Activated T-cell treated with anti-CD3 and anti-CD28 coated beads, Interleukin-2, amount 50 U/mL, for 48 hours (primary cell): ENCODE measurements around the gene HOXA6.

Experiments
- DNase-seq, 2 experiments: peaks; one replicate each; pipeline ENCODE4 v3.0.0-alpha.2; 2020

HOXA6 gene

DNA sequence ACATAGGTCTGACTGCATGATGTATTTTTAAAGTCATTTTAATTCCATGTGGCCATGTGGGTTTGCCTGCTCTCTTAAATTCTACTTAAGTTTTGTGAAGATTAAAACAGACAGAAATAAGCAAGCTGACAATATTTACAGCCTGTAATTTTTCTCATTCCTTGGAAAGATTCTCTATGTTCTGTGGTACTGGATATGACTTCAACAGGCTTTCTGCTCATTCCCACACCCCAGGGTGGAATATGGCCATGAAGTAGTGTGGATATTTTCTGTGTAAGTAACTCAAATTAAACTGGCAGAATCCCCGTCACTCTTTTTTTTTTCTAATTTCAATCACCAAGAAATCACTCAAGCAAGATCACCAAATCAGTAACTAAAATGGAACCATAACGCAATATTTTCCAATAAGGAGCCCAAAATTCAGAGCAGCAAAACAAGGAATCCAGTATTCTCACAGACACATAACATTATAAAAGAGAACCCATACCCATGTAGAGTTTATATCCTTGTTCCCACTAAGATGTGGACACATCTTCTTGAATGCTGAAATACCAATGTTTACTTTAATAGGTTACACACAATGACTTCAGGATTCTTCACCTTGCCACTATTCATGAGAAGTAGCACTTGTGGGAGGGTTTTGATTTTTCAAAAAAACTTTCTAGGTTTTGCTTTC is 9.8 kb downstream of the HOXA6 start:
- DNase-seq = no peak

DNA sequence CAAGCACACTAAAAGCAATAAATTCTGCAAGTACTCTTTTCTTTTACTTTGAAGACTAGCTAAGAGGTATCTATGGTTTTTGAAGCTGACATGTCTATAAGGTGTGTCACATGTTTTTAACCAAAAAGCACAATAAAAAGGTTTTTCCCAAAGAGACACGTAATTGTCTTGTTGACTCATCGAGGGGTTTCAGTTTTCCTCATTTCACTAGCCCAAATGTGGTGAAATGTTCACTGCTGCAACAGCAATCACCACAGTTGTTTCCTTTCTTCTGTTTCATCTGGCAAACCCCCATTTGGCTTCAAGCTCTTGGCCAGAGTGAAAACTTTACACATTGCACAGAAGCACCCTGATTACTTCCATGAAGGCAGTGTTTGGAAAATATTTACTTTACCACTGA is 13.2 kb downstream of the HOXA6 start:
- DNase-seq = no peak

DNA sequence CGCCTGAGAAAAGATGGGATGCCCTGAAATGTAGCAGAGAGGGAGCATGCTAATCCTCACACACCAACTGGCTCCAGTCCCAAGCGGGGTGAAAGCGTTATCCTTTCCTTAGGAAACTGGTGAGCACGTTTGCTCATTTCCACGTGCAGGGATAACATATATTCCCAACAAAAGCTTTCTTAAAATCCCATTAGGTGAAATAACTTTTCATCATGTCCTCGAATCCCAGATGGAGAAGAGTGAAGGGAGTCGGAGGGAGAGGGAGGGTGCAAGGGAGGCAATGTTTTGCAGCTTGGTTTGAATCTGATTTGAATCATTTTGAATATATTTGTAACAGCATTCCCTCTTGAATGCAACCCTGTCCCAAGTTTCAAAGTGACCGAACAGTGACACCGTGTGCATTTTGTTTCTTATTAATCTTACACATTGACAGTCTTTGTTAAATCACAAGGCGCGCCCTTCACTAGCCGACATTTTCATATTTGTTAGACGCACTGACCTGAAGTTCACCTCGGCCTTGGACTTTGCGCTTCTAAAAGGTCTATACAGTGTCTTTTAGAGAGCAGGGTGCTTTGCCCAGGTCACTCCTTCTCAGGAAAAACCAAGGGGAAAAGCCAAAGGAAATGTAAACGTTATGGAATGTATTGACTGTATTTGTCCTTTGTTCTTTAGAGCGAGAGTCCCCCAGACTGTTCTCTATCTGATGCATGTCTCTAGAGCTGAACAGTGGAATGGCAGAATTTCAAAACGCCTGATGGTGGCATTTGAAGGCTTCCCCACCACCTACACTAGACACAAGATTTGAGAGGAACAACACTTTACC is 14.0 kb downstream of the HOXA6 start:
- DNase-seq = no peak

DNA sequence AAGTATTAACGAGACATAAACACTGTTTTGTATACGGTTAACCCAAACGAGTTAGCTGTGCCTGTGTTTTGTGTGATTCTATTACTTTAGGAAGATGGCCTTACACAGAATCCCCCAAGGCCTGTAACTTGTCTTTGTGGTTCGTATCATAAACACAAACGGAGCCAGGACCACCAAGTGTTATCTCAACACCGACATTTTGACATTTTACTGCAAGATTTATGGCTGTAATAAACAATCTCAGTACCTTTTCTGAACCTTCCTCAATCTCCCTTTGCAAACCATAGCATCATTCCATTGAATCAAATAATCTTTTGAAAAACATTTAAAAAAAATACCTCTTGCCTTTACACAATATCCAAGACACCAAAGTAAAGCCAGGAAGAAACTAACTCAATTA is 14.6 kb downstream of the HOXA6 start:
- no peak for DNase-seq

DNA sequence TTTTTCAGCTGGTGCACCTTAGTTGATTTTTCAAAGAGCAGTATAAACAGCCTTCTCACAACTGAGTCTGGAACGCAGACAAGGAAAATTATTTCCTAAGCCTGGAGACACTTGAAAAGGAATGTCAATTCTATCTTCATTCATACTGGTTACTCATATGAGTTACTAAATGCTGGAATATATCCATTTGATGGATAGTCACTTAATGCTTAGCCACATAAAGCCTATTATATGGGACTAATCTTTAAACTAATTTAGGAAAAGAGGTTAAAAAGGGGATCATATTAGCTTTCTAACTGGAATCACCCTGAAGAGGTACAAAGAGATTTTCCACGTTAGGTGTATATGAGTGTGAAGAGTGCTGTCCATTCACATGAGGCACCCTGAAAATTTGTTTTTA is 15.4 kb downstream of the HOXA6 start:
- DNase-seq = no peak

DNA sequence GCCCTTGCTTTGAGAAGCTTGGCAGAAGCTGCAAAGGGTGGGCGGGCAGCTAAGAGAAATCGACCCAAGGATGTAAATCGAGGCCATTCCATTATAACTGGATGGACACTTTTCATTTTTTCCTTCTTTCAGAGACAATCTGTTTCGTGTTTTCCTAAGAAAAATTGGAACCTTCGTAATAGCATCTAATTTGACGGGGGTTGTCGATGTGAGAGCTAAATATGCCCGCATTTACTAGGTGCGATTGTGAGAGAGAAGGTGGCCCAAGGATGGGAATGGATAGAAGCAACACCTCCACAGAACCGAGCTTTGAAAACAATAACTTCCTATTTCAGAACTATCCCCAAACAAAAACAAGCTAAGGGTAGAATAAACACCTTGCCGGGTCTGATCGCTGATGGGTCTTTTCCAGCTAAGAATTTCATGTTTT is 16.2 kb downstream of the HOXA6 start:
- no peak for DNase-seq

DNA sequence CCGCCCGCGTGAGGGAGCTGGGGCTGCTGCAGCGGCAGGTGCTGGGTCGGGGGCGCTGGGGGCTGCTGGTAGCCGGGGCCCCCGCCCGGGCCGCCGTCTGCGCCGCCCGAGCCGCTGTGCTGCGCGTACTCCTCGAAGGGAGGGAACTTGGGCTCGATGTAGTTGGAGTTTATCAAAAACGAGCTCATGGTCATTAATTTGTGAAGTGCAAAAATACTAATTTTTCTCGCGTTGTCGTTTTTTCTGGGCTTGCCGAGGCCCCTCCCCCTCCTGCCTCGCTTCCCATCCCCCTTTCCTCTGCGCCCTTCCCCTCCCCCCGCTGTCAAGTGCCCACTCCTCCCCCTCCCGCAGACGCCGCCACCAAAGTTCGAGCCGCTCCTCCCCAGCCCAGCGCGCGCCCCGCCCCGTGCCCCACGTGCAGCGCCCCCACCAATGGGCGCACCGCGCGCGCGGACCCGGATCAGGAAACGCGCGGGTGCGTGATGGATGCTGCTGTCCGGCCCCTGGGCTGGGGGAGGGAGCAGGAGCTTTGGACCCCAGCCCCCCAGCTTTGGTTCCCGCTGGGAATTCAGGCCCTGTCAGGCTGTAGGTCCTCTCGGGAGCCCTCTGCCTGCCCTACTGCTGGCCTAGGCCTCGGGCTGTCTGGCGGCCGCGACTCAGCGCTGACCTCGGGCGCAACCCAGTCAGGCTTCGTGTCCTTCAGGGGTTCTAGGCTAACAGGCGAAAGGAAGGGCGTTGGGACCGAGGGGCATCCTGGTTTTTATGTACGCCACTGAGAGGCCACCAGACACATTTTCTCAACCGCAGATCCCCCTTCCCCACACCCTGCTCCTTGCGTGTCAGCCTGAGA is 16.8 kb downstream of the HOXA6 start, which contains the start of gene HOXA4:
Gene HOXA4, minus strand, starts transcription at position 218 of the 850 bp plus-strand sequence. Its CDS starts 24 bp downstream, at position 194.
- DNase-seq = peak; percentile 73 to 82

DNA sequence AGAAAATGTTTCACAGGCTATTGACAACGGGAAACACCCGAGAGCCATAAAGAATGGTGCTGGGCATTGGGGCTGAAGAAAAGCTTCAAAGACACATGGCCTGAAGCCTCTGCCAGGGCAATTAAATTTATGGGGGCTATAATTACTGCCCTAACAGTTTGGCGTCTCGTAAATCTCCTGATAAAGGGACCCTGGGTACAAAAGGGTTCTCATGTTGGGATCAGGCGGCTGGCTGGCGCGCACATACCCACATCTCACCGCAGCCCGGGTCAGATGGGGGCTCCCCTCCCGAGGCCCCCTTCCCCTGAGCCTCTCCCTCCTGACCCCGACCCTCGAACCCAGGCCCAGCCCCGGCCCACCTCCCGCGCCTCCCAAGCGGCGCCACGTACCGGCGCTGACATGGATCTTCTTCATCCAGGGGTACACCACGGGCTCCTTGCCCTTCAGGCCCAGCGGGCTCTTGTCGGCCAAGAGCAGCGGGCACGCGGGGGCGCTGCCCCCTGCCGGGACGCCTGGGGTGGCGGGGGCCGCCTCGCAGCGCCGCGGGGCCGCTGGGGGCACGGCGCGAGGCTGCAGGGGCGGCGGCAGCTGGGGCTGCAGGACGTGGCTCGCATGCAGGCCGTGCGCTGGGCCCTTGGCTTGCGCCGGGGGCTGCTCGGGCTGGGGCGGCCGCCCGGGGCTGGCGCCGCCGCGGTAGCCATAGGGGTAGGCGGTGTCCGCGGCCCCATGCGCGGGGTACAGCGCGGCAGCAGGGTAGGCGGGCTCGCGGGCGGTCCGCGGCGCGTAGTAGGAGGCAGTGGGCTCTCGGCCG is 17.6 kb downstream of the HOXA6 start:
- DNase-seq = no peak

DNA sequence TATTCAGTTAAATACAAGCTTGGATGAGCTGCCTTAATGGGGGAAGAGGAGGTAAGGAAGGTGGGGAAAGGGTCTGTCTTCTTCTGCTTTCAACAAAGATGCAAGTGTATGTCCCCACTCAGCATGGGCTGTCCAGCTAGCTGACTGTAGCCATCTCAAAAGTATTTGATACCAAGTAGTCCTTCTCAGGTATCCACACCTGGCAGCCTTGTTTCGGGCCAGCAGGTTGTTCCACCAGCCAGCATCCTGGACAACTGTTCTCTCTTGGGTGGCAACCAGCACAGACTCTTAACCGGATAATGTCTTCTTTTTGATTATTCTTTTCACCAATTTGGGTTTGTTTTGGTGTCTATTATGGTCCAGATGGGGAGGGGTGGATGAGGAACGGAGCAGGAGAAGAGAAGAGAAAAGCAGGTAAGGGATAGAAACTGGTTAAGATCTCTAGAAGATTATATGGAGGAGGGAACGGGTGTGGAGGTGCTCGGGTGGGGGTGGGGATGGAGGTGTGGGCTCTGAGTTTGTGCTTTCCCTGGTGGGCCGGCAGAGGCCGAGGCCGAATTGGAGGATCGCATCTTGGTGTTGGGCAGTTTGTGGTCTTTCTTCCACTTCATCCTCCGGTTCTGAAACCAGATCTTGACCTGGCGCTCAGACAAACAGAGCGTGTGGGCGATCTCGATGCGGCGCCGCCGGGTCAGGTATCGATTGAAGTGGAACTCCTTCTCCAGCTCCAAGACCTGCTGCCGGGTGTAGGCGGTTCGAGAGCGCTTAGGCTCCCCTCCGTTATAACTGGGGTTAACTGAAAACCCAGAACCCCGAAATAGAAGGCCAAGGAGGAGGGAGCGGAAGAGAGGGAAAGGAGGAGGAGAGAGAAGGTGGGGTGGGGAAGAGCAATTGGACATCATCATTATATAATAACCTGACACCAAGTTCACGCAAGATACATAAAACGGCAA is 18.5 kb downstream of the HOXA6 start:
- no peak for DNase-seq

DNA sequence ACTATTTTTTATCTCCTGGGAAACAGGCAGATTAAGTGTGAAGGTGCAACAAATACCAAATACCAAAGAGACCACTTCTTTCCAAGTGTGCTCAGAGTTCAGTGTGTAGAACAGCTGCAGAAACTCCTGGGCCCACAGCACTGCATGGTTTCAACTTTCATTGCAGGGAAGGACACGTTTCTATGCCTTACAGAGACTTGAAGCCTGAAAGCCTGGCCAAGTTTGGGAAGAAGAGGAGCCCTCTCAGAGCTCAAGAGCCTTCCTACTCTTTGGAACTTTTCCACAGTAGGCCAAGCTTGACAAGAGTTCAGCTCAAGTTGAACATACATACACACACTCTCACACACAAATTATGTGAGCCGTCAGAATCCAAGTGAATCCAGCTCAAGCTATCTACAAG is 19.5 kb downstream of the HOXA6 start:
- DNase-seq = no peak

DNA sequence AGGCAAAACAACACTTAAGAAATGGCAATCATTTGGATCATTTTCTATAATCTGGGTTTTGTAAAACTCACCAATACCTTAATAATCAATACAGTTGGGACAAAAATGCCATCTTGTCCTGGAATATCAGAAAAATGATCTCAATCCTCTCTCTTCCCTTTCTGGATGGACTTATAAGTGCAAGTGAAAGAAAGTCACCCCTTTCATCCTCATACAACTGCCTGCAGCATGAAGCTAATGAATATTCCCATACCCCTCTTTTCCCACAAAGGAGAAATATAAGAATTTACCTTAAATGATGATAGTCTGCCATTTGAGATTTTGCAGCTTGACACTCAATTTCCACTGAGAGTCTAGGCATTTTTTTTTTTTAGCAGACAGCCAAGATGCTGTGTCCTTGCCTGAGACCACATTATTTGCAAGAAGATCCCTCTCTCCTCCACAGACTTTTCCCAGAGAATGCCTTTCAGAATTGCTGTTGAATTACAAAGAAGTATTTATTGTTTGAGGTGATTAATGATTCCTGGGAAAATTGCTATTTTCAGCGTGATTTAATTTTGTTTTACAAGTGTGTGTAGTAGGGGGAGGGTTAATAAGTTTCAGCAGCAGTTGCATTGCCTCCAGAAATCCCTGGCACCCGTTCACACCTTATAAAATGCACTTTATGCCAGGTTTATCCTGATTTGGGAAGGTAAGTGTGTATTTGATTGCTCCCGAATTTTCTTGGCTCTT is 20.8 kb downstream of the HOXA6 start:
- no peak for DNase-seq

DNA sequence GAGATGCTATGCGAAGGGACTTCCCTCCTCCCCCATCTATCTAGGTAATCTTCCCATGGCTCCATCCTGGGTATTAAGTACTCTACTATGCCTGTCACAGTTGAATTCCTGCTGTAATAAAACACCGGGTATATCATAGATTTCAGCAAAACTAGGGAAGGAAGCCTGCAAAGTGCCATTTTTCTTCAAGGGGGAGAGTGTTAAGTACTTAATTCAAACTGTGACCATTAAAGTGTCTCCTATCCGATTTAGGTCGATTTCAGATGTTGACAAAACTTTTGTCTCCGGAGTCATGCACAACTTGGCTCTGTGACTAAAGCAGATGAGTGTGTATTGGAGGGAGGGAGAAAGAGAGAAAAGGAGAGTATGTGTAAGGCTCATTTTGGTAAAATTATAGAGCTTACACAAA is 21.6 kb downstream of the HOXA6 start:
- DNase-seq = no peak

DNA sequence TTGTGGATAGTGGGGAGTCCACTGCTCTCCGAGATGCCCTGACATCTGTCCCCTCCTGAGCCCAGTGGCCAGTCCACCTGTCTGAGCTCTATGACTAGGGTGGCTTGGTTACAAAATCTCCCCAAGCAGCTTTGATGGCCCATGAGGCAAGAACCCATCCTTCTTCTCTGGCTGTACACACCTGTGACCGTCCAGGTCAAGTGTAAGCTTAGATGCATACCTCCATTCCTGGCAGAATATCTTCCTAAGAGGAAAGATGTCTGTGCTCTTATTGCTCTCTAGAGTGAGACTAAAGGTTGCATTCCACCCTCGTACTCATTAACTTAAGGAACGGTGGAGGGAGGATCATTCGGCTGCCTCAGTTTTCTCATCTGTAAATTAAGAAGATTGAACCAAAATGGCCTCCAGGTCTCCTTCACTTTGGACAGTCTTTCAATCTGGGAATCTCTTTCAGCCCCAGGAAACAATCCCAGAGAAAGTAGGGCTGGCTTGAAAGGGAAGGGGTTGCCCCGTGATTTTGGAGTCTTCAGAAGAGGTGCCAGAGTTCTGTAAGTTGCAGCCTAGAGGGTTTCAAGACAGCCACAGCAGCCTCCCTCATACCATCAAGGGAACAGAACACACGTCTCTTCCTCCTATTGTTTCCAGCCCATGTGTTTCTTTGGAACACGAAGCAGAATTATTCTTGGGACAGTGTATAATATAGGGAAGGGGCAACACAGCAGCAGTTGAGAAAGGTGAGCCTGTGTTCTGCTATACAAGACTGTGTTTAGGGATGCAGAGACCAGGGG is 22.5 kb downstream of the HOXA6 start:
- DNase-seq = no peak

DNA sequence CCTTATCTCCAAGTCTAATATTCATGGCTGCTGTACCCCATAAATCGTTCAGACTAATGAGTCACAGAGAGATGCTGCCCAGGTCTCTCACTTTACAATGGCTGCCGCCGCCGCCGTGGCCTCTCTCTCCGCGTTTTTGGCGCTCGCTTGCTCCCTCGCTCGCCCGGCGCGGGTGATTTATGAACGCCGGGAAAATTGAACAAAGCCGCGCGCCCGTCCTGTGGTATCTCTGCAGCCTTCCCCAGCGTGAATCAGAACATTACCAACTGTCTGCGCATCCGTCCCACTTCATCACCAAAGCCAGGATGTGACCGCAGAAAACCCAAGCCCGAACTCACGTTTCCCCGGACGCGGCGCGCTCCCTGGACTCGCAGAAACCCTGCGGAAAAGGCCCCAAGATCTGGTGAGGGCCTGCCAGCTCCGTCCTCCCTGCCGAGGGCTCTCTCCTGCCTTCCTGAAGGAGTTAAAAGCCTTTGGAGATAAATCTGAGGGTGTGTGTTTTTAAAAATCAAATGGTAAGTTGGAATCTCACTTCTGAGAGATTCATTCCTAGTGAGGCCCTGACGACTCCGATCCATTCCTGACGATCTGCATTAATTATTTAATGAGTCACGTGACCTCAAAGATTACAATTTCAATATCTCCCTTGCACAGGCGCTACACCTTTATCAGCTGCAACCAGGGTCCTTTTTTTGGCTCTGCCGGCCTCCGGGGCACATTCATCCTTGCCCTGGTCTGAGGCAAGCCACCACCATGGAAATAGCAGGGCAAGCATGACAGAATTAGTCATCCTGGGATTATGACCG is 23.3 kb downstream of the HOXA6 start:
- DNase-seq = no peak

DNA sequence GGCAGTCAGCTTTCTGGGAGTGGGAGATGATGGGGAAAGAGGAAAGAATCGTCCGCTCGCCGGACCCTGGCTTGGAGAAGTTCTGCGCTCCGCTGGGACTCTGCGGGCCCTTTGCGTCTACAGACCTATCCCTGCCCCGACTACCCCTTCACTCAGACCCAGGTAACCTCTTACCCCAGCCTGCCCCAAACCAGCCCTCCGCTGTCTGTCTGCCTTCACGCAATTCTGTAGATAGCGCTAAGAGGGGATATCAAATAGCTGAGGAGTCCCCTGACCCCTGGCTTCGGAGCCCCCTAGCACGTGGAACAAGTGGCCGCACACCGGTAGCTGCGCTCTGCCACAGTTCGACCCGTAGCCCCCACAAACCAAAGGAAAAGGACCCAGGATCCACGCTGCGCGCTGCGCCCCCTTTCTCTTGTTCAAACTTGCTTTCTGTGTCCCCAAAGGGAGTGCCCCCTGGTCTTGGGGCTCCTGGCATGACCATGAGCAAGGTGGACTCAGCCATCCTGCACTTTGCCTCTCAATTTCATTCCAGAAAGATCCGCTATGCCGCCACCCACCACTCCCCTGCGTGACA is 24.0 kb downstream of the HOXA6 start:
- DNase-seq = no peak

DNA sequence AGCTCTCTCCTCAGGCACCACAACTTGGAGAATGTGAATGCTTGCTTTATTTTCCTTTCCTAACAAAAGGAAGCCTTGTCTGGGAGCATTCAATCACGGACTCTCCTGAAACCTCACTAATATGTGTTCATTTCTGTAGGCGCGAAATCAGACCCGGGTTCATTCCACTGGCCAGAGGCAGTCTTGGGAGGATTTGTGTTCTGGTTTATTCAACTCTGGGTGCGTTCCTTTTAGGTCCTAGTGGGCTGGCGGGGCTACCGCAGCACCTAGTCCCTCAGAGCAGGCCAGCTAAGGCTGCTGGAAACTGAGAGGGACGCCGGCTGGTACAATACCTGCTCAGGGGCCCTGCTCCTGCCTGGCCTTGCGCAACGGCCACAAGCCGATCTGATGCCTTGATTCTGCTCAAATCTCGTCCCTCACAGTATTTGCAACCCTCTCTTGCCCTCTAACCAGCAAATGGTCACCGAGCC is 24.5 kb downstream of the HOXA6 start:
- no peak for DNase-seq

DNA sequence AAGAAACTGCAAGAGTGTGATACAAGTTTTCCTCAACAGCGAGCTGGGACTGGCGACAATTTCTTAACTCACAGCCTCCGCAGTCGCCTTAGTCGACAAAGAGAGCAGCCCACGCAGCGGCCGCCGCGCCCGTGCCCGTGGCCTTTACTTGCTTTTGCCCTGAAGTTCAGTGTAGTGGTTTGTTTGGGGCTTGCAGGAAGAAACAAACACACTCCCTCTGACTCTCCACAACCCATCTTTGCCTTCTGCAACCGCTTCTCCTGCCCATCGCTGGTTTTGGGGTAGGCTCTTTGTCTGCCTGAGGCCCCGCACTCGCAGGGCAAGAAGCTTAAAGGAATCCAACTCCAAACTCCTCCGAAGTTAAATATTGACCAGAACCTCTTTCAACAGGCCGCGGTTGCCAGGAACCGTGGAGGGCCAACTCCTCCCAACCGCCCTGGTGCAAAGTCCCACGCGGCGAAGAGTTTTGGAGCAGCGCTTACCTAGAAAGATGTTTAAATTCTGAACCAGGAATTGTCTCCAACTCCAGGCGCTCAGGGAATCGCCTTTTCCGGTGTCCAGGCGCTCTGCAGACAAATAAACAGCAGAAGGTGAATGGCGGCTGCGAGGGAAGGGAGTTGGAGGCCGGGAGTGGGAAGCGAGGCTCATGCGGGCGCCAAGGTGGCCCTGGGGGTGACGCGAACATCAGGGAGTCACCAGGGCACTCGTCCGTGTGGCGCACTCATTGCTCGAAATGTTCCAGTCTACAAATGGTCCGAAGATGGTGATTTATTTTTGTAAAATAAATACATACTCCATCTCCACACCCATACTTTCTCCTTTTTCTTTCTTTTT is 25.3 kb downstream of the HOXA6 start:
- no peak for DNase-seq
